ENCODE data around the gene KLF6.

The KLF6 gene

GRCh38 chr10:3781468-3782145 is 3.4 kb downstream of the KLF6 start:
- Histone ChIP-seq H3K27ac (ENCODE audit: low read length) (no peak overlapping the region), H3K4me1 (ENCODE audit: control insufficient read depth, insufficient read depth, low read length) (peaks cover 4% of the 10 kb centered on the region; the same call in 1 of the 2 replicates)

DNA sequence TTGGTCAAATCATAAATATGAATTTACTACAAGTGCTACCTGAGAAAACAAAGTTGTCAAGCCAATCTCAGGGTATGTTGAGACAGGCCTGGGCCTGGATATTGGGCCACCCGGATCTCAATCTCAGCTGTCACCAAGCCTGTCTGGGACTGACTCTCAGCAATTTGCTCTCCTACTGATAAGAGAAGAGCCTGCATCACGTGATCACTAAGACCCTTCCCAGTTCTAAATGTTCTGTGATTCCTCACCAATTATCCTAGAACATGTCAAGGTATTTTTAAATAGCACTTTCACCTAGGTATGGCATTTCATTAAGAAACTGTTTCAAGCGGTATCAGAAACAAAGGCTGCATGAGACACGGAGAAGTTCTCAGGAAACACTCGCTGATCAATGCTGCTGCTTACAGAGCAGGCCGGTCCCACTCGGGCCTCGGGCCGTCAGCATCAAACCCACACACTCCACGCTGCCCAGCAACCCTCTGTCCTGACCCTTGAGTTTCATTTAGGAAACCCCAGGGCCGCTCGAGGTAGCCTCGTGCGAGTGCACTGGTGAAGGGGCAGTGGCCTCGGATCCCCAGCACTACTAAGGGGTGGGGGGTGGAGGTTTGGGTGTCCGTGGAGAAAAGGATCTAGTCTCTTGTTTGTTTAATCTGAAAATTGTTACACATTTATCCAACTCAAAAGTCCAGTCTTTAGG is 4.1 kb downstream of the KLF6 start:
- Histone ChIP-seq H3K36me3 (ENCODE audit: control insufficient read depth, insufficient read depth, low read length) (peaks cover 23% of the 10 kb centered on the region), H3K4me1 (ENCODE audit: control insufficient read depth, insufficient read depth, low read length) (peaks cover 2% of the 10 kb centered on the region; the same call in 1 of the 2 replicates), H3K4me3 (ENCODE audit: low read length) (no peak overlapping the region)

More at GRCh38 chr10:3781468-3782145, 3.4 kb downstream of the KLF6 start:
- no CpG with 5 or more reads among the region's 31 CpGs for WGBS (ENCODE audit: insufficient coverage, insufficient read length)
- no peaks in the 10 kb centered on the region for H3K27me3 ChIP-seq (ENCODE audit: control insufficient read depth, insufficient read depth, low read length)
- peaks cover 23% of the 10 kb centered on the region for H3K36me3 ChIP-seq (ENCODE audit: control insufficient read depth, insufficient read depth, low read length)
- DNase-seq (ENCODE audit: low read depth, low spot score) = no peak
- no peak overlapping the region for H3K4me3 ChIP-seq (ENCODE audit: low read length)
- no peaks in the 10 kb centered on the region for H3K9me3 ChIP-seq (ENCODE audit: control insufficient read depth, insufficient read depth, low read length)

GRCh38 chr10:3780021-3780770 is 4.8 kb downstream of the KLF6 start:
- Histone ChIP-seq H3K27ac (ENCODE audit: low read length) (no peak overlapping the region), H3K4me3 (ENCODE audit: low read length) (no peak overlapping the region), H3K27me3 (ENCODE audit: control insufficient read depth, insufficient read depth, low read length) (no peaks in the 10 kb centered on the region), H3K9me3 (ENCODE audit: control insufficient read depth, insufficient read depth, low read length) (no peaks in the 10 kb centered on the region), H3K4me1 (ENCODE audit: control insufficient read depth, insufficient read depth, low read length) (peaks cover 3% of the 10 kb centered on the region; the same call in 1 of the 2 replicates), H3K36me3 (ENCODE audit: control insufficient read depth, insufficient read depth, low read length) (peaks cover 23% of the 10 kb centered on the region)
- DNase-seq (ENCODE audit: low read depth, low spot score) = no peak
- no CpG with 5 or more reads among the region's 17 CpGs for WGBS (ENCODE audit: insufficient coverage, insufficient read length)

More for the DNA sequence above, 4.1 kb downstream of the KLF6 start:
- DNase-seq (ENCODE audit: low read depth, low spot score) = no peak
- H3K27ac ChIP-seq (ENCODE audit: low read length) = no peak overlapping the region
- H3K27me3 ChIP-seq (ENCODE audit: control insufficient read depth, insufficient read depth, low read length) = no peaks in the 10 kb centered on the region
- no peaks in the 10 kb centered on the region for H3K9me3 ChIP-seq (ENCODE audit: control insufficient read depth, insufficient read depth, low read length)
- WGBS (ENCODE audit: insufficient coverage, insufficient read length) = no CpG with 5 or more reads among the region's 16 CpGs

DNA sequence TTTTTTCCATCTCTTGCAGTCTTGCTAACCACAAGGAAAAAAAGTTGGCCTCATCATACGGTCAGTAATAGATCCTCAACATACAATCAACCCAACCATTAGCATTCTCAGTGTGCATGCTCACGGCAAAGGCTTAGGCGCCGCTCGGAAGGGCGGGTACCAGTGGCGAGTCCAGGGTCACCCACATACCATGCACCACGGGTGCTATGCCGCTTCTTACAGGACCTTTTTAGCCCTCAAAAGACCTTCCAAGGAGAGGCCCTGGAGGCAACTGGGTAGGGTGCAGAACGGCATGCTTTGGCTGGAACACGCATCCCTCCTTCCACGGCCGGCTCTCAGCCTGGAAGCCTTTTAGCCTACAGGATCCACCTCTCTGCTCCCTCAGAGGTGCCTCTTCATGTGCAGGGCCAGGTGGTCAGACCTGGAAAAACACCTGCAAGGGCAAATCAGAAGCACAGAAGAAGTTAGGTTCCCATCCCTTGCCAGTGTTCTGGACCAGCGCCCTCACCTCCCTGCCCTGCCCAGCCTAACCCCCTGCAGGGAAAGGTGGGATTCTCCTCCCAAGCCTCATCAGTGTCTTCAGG is 5.8 kb downstream of the KLF6 start:
- no peak overlapping the region for H3K27ac ChIP-seq (ENCODE audit: low read length)
- H3K4me1 ChIP-seq (ENCODE audit: control insufficient read depth, insufficient read depth, low read length) = peaks cover 4% of the 10 kb centered on the region; the same call in 1 of the 2 replicates
- H3K4me3 ChIP-seq (ENCODE audit: low read length) = no peak overlapping the region
- WGBS (ENCODE audit: insufficient coverage, insufficient read length) = no CpG with 5 or more reads among the region's 14 CpGs
- no peak for DNase-seq (ENCODE audit: low read depth, low spot score)
- H3K36me3 ChIP-seq (ENCODE audit: control insufficient read depth, insufficient read depth, low read length) = peaks cover 23% of the 10 kb centered on the region
- no peaks in the 10 kb centered on the region for H3K27me3 ChIP-seq (ENCODE audit: control insufficient read depth, insufficient read depth, low read length)
- no peaks in the 10 kb centered on the region for H3K9me3 ChIP-seq (ENCODE audit: control insufficient read depth, insufficient read depth, low read length)

- Histone ChIP-seq H3K27ac (ENCODE audit: low read length) (no peak overlapping the region), H3K36me3 (ENCODE audit: control insufficient read depth, insufficient read depth, low read length) (peaks cover 23% of the 10 kb centered on the region), H3K27me3 (ENCODE audit: control insufficient read depth, insufficient read depth, low read length) (no peaks in the 10 kb centered on the region), H3K4me3 (ENCODE audit: low read length) (no peak overlapping the region), H3K4me1 (ENCODE audit: control insufficient read depth, insufficient read depth, low read length) (peaks cover 4% of the 10 kb centered on the region; the same call in 1 of the 2 replicates), H3K9me3 (ENCODE audit: control insufficient read depth, insufficient read depth, low read length) (no peaks in the 10 kb centered on the region)
- DNase-seq (ENCODE audit: low read depth, low spot score) = no peak
- WGBS (ENCODE audit: insufficient coverage, insufficient read length) = no CpG with 5 or more reads among the region's 3 CpGs
These were observed 6.3 kb downstream of the KLF6 start for GRCh38 chr10:3778692-3779157.

DNA sequence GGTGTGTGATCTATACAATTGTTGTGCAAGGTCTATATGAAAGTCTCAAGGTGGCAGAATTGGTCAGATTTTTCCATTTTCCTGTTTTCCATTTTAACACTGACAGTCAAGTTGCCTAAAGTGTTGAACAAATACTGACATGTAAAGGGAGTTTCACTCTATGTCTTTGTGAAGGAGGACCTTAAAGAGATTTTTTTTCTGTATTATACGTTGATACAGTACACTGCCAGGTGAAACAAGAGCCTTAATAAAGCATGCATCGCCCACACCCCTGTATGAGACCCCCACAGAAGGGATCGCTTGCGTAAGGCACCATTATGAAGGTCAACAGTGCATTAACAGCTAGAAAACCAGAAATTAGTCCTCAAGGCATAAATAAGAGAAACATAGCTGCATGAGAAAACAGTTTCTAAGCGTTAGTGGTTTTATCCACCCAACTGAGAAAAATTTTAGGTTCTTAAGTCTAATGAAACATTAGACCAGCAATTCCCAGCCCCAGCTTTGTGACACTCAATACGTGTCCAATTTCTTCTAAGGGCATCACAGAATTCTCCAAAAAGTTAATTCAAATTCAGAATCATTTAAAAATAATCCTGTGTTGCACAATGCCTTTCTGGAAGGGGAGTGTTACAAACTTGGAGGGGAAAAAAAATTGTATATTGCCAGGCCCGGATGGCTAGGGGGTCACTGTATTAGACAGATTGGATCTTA is 6.9 kb downstream of the KLF6 start:
- DNase-seq (ENCODE audit: low read depth, low spot score) = no peak
- peaks cover 4% of the 10 kb centered on the region; the same call in 1 of the 2 replicates for H3K4me1 ChIP-seq (ENCODE audit: control insufficient read depth, insufficient read depth, low read length)
- H3K4me3 ChIP-seq (ENCODE audit: low read length) = no peak overlapping the region
- peaks cover 23% of the 10 kb centered on the region for H3K36me3 ChIP-seq (ENCODE audit: control insufficient read depth, insufficient read depth, low read length)
- no peaks in the 10 kb centered on the region for H3K27me3 ChIP-seq (ENCODE audit: control insufficient read depth, insufficient read depth, low read length)
- no peak overlapping the region for H3K27ac ChIP-seq (ENCODE audit: low read length)
- no CpG with 5 or more reads among the region's 7 CpGs for whole genome bisulfite sequencing (ENCODE audit: insufficient coverage, insufficient read length)
- no peaks in the 10 kb centered on the region for H3K9me3 ChIP-seq (ENCODE audit: control insufficient read depth, insufficient read depth, low read length)

- Histone ChIP-seq H3K9me3 (ENCODE audit: control insufficient read depth, insufficient read depth, low read length) (no peaks in the 10 kb centered on the region), H3K4me3 (ENCODE audit: low read length) (no peak overlapping the region), H3K27me3 (ENCODE audit: control insufficient read depth, insufficient read depth, low read length) (no peaks in the 10 kb centered on the region), H3K27ac (ENCODE audit: low read length) (no peak overlapping the region), H3K4me1 (ENCODE audit: control insufficient read depth, insufficient read depth, low read length) (peaks cover 4% of the 10 kb centered on the region; the same call in 1 of the 2 replicates), H3K36me3 (ENCODE audit: control insufficient read depth, insufficient read depth, low read length) (peaks cover 23% of the 10 kb centered on the region)
- DNase-seq (ENCODE audit: low read depth, low spot score) = no peak
- no CpG with 5 or more reads among the region's 13 CpGs for WGBS (ENCODE audit: insufficient coverage, insufficient read length)
These were observed 8.0 kb downstream of the KLF6 start for GRCh38 chr10:3776796-3777571.

DNA sequence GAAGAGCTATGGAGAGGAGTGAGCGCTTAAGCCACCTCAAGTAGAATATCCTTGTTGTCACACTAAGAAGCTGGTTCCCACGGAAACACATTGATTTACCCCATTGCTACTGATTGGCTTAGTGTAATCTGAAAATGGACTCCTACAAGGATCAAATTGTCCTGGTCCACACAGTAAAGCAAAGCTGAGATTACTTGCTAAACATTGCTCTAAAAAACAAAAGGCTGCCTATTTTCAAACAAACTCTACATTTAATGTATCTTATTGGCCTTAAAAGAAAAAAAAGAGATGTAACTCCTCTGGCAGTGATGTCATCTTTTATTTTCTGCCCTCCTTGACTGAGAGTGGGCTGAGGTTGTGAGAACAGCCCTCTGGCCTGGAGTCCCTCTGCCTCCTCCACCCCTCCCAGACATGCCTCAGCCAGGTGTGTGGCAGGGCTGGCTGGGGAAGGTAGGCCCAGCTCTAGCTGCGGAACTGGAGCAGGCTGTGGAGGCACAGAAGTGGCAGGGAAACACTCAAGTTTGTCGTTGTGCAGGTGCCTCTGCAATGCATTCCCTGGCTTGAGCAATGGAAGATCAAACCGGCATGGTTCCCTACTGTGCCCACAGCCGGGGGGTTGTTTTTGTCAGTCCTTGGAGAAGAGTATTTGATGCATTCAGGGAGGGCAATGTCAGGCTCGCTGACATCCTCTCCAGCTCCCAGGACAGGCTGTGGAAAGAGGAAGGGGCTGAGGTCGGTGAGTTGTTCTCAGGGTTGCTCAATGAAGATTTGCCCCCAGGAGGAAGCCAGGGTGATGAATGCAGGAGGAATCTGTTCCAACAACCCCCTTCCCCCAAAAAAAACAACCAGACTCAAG is 9.1 kb downstream of the KLF6 start:
- no peak for DNase-seq (ENCODE audit: low read depth, low spot score)
- Histone ChIP-seq H3K4me1 (ENCODE audit: control insufficient read depth, insufficient read depth, low read length) (peaks cover 3% of the 10 kb centered on the region; the same call in 1 of the 2 replicates), H3K9me3 (ENCODE audit: control insufficient read depth, insufficient read depth, low read length) (no peaks in the 10 kb centered on the region), H3K27ac (ENCODE audit: low read length) (no peak overlapping the region), H3K27me3 (ENCODE audit: control insufficient read depth, insufficient read depth, low read length) (no peaks in the 10 kb centered on the region), H3K4me3 (ENCODE audit: low read length) (no peak overlapping the region), H3K36me3 (ENCODE audit: control insufficient read depth, insufficient read depth, low read length) (peaks cover 15% of the 10 kb centered on the region)
- WGBS (ENCODE audit: insufficient coverage, insufficient read length) = no CpG with 5 or more reads among the region's 8 CpGs

All from iPS DF 6.9 (cell line).